ENCODE results near the gene CDH13.

Gene CDH13

DNA sequence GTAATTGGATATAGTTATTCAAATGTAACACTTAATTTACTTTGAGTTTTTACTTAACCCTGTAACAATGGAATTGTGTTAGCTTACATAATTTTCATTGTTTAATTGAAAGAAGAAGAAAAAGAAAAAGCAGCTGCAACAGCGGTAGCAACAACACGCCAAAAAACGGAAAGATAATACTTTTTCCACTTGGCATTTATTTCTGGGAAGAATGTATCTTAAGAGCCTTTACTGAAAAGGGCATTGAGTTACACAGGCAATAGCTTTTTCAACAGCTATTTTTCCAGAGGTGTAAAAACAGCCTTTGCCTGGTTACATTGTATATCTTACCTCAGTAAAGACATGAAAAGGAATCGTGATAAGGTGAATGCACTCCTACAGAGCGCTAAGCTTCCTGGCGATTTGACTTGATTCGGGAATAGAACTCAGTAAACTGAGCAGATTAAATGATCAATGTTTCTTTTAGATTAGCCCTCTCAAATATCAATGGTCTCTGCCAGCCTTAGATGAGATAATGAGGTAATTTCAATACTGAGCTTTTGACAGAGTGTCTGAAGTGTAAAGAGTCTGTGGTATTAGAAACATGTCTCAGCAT is 311.3 kb downstream of the CDH13 start:
- no peak overlapping the region for H2AFZ ChIP-seq (ENCODE audit: low read length)
- no peak overlapping the region for H3K4me2 ChIP-seq (ENCODE audit: low read depth, low read length)
- no peak overlapping the region for H3K4me3 ChIP-seq (ENCODE audit: low read length)
- H3K9me3 ChIP-seq (replicated peaks; ENCODE audit: insufficient read depth, low read length): no peaks in the 10 kb centered on the region
- H3K9me2 ChIP-seq (replicated peaks; ENCODE audit: insufficient read depth, low read length): no peaks in the 10 kb centered on the region
- no peaks in the 10 kb centered on the region for H3K27me3 ChIP-seq (replicated peaks; ENCODE audit: insufficient read depth, low read length)
- H3K9ac ChIP-seq (ENCODE audit: low read length): no peak overlapping the region
- no peaks in the 10 kb centered on the region for H3K36me3 ChIP-seq (replicated peaks; ENCODE audit: insufficient read depth, low read length)
- no peaks in the 10 kb centered on the region for H4K20me1 ChIP-seq (ENCODE audit: insufficient read depth, low read length)
- no peaks in the 10 kb centered on the region for H3K4me1 ChIP-seq (ENCODE audit: low read length)
- H3K27ac ChIP-seq (ENCODE audit: low read length): no peak overlapping the region
- no peaks in the 10 kb centered on the region for H3K79me2 ChIP-seq (ENCODE audit: low read length)
- H3F3A ChIP-seq (ENCODE audit: insufficient read depth, low read length): no peaks in the 10 kb centered on the region
- no peak for DNase-seq
- TF ChIP-seq EZH2 (optimal IDR thresholded peaks at IDR 0.05; ENCODE audit: low read depth, low read length): no peak
- TF ChIP-seq EZH2phosphoT487 (IDR thresholded peaks at IDR 0.05; ENCODE audit: low read length): no peak
- TF ChIP-seq, protein P1, sequence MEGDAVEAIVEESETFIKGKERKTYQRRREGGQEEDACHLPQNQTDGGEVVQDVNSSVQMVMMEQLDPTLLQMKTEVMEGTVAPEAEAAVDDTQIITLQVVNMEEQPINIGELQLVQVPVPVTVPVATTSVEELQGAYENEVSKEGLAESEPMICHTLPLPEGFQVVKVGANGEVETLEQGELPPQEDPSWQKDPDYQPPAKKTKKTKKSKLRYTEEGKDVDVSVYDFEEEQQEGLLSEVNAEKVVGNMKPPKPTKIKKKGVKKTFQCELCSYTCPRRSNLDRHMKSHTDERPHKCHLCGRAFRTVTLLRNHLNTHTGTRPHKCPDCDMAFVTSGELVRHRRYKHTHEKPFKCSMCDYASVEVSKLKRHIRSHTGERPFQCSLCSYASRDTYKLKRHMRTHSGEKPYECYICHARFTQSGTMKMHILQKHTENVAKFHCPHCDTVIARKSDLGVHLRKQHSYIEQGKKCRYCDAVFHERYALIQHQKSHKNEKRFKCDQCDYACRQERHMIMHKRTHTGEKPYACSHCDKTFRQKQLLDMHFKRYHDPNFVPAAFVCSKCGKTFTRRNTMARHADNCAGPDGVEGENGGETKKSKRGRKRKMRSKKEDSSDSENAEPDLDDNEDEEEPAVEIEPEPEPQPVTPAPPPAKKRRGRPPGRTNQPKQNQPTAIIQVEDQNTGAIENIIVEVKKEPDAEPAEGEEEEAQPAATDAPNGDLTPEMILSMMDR (IDR thresholded peaks at IDR 0.05; ENCODE audit: low read length): no peak

DNA sequence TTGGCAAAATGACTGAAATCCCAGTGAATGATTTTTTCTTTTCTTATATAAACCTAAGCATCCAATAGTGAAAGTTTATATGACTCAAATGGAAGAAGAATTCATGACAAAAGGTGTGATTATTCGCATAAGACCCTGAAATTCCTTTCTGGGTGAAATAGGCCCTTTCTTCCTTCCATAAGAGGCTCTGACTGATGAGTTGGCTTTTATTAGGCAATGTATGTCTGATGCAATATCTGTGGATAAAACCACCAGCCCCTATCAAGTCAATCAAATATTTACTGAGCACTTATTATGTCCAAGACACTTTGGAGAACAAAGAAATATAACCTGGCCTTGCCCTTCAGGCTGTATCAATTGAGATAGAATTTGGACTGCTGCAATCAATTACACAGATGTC is 316.6 kb downstream of the CDH13 start:
- Histone ChIP-seq H3F3A (ENCODE audit: insufficient read depth, low read length) (no peaks in the 10 kb centered on the region), H3K9ac (ENCODE audit: low read length) (no peak overlapping the region), H3K27me3 (replicated peaks; ENCODE audit: insufficient read depth, low read length) (no peaks in the 10 kb centered on the region), H3K36me3 (replicated peaks; ENCODE audit: insufficient read depth, low read length) (no peaks in the 10 kb centered on the region), H4K20me1 (ENCODE audit: insufficient read depth, low read length) (no peaks in the 10 kb centered on the region), H3K9me3 (replicated peaks; ENCODE audit: insufficient read depth, low read length) (no peaks in the 10 kb centered on the region), H3K27ac (ENCODE audit: low read length) (no peak overlapping the region), H3K4me2 (ENCODE audit: low read depth, low read length) (no peak overlapping the region), H3K4me1 (ENCODE audit: low read length) (no peaks in the 10 kb centered on the region), H3K4me3 (ENCODE audit: low read length) (no peak overlapping the region), H3K79me2 (ENCODE audit: low read length) (no peaks in the 10 kb centered on the region), H3K9me2 (replicated peaks; ENCODE audit: insufficient read depth, low read length) (no peaks in the 10 kb centered on the region), H2AFZ (ENCODE audit: low read length) (no peak overlapping the region)
- DNase-seq: no peak
- TF ChIP-seq EZH2phosphoT487 (IDR thresholded peaks at IDR 0.05; ENCODE audit: low read length): no peak
- TF ChIP-seq, protein P1 (IDR thresholded peaks at IDR 0.05; ENCODE audit: low read length): no peak
- no peak for TF ChIP-seq EZH2 (optimal IDR thresholded peaks at IDR 0.05; ENCODE audit: low read depth, low read length)

DNA sequence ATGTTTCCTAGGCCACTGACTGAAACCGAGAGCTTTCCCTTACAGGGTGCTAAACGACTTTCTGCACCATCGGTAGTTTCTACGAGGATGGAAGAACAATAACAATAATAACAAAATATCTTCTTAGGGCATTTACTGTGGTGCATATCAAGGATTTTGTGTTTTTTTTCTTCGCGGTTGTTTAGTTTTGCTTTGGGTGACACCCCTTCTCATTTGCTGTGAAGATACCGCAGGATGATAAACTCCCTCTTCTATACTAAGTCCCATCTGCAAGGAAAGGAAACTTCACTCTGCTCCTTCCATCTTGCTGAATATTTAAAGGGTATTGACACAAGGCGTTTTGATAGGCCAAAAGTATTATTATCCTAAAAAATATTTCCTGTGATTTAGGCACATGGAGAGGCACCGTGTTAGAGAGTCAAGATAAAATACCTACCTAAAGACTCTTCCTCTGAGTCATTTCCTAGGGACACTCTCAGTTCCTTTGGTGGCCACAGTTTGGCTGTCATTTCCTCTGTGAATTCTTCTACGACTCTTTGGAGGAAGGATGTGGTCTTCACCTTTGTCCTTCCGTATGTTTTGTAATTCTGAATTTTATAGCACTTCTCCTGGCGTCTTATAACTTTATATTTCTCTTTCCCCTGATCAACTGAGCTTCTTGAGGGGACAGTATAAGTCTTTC is 318.8 kb downstream of the CDH13 start:
- Histone ChIP-seq H3K4me1 (ENCODE audit: low read length) (no peaks in the 10 kb centered on the region), H3K27me3 (replicated peaks; ENCODE audit: insufficient read depth, low read length) (no peaks in the 10 kb centered on the region), H3K9me2 (replicated peaks; ENCODE audit: insufficient read depth, low read length) (no peaks in the 10 kb centered on the region), H3K9ac (ENCODE audit: low read length) (no peak overlapping the region), H2AFZ (ENCODE audit: low read length) (no peak overlapping the region), H3K4me3 (ENCODE audit: low read length) (no peak overlapping the region), H3K36me3 (replicated peaks; ENCODE audit: insufficient read depth, low read length) (no peaks in the 10 kb centered on the region), H3K79me2 (ENCODE audit: low read length) (no peaks in the 10 kb centered on the region), H4K20me1 (ENCODE audit: insufficient read depth, low read length) (no peaks in the 10 kb centered on the region), H3F3A (ENCODE audit: insufficient read depth, low read length) (no peaks in the 10 kb centered on the region), H3K9me3 (replicated peaks; ENCODE audit: insufficient read depth, low read length) (no peaks in the 10 kb centered on the region), H3K27ac (ENCODE audit: low read length) (no peak overlapping the region), H3K4me2 (ENCODE audit: low read depth, low read length) (no peak overlapping the region)
- DNase-seq: no peak
- TF ChIP-seq, protein P1 (IDR thresholded peaks at IDR 0.05; ENCODE audit: low read length): no peak
- TF ChIP-seq EZH2phosphoT487 (IDR thresholded peaks at IDR 0.05; ENCODE audit: low read length) (no peak), EZH2 (optimal IDR thresholded peaks at IDR 0.05; ENCODE audit: low read depth, low read length) (no peak)
